H54 (cell line): ENCODE measurements around the gene WASL.
"Not testable (repeated sequence)": the region's sequence is repeated elsewhere in the genome, so short reads cannot be mapped to it uniquely, and the experiment has no call there.

Experiments
- DNase-seq: peaks from one replicate; pipeline ENCODE4 v3.0.0; 2011; ENCODE audit warnings: low spot score, mixed read lengths; ENCODE audit not compliant: insufficient read length
- FAIRE-seq: peaks from 3 replicates; lab custom pipeline; 2011; peaks lifted over from hg19 to GRCh38; lab: Jason Lieb, UNC
- POLR2A ChIP-seq: IDR thresholded peaks from 2 replicates; pipeline ENCODE4 v1.6.1; 2011; ENCODE audit warnings: low read depth, mild to moderate bottlenecking, low read length

WASL gene

DNA sequence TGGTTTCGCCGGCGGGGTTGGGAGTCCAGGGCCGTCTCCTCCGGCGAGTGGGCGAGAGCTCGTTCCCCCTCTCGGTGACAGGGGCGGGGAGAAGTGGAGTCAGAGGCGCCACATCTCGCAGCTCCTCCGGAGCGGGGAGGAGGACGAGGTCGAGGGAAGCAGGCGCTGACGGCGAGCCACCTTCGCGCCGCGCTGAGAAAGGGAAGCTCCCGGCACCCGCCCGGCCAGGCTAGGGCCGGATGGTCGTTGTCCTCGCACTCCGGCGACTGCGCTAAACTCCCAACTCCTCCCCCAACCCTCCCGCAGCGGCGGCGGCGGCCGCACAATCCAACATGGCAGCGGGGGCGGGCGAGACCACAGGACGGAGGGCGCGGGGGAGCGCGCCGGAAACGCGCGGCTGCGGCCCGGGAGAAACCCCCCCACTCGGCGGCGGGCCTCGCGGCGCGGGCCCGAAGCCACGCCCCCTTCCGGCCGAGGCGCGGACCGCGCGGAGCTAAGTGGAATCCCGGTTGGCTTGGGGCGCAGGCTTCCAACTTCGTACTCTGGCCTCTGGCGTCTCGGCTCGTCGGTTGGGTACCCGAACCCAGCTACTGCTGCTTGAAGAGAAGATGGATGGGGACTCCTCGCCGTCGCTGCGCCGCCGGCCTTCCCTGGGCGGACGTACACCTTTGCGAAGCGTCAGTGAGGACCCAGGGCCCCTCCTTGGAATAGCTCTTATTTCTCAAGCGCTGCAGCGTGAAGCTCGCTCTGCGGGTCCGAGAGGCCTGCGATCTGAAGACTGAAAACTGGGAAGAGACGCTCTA lies at the start of gene WASL:
Gene WASL, minus strand, starts transcription at position 270 of the 803 bp plus-strand sequence. Its CDS starts 269 bp downstream, at position 1.
- peak; percentile 70 for DNase-seq
- FAIRE-seq, result peak; percentile 84
- TF ChIP-seq POLR2A, result peak; percentile 95

DNA sequence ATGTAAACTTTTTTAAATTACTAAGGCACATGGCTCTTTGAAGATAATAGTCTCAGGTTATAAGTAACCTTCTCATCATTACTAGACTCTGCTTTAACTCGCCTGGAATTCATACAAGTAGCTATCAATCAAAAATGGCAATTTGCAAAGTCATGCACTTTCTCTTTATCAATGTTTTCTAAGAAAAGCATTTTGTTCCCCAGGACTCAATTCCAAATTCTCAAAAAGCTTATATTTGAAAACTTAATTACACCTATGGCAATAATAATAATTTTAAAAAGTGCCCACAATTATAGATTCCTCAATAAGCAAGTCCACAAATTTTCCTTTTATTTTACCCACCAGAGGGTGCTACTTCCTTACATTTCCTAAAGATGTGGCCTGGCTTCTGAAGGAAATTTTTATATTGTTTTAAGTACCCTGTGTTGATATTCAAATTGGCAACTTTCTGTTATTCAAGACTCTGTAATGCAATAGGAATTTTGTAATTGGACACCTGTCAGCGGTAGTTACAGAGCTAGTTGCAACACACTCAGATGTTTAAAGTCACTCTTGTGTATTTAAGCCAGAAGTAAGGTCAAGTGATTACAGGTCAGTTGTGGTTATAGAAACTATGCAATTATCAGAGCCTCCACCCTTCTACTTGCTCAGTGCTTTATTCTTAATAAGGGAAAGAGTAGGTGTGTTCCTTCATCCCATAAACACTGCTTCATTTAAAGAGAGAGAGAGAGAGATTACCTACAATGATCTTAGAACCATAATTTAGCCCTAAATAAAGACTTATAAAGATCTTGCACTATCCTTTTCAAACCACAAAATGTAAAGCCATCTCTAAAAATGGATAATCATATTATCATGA lies 49.1 kb upstream of the WASL start:
- TF ChIP-seq POLR2A, result no peak
- FAIRE-seq (peak; percentile 92), DNase-seq (peak; percentile 2)

DNA sequence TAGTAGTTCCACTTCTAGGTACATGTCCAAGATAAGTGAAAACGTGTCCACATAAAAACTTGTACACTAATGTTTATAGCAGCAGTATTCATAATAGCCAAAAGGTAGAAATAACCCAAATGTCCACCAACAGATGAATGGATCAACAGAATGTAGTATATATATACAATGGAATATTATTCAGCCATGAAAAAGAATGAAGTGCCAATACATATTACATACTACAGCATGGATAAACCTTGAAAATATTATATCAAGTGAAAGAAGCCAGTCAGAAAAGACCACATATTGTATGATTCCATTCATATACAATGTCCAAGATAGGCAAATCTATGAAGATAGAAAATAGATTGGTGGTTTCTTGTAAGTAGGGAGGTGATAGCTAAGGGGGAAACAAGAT lies 47.8 kb upstream of the WASL start:
- TF ChIP-seq POLR2A, result no peak
- FAIRE-seq (no peak), DNase-seq (no peak)

DNA sequence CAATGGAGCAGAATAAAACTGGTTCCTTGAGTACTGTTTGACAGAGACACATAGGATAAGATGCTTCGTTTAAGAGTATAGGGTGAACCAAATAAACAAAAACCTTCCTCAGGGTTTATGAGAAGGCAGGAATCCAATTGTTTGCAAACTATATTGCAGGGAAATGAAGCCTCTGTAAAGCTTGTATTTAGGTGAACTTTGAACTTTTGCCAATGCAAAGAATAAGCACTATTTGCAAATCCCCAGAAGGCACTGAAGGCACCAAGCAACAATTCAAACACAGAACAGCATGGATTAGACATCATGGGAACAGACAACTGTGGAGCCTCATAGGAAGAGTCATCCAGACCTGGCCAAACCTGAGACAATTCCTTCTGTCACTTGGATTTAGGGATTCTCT lies 47.1 kb upstream of the WASL start:
- no peak for DNase-seq
- TF ChIP-seq POLR2A, result no peak
- FAIRE-seq, result no peak

DNA sequence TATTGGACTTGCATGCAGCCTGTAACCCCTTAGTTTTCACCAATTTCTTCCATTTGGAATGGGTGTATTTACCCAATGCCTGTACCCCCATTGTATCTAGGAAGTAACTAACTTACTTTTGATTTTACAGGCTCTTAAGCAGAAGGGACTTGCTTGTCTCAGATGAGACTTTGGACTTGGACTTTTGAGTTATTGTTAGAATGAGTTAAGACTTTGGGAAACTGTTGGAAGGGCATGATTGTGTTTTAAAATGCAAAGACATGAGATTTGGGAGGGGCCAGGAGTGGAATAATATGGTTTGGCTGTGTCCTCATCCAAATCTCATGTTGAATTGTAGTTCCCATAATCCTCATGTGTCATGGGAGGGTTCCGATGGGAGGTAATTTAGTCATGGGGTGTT lies 46.3 kb upstream of the WASL start:
- FAIRE-seq, DNase-seq: not testable (repeated sequence)

DNA sequence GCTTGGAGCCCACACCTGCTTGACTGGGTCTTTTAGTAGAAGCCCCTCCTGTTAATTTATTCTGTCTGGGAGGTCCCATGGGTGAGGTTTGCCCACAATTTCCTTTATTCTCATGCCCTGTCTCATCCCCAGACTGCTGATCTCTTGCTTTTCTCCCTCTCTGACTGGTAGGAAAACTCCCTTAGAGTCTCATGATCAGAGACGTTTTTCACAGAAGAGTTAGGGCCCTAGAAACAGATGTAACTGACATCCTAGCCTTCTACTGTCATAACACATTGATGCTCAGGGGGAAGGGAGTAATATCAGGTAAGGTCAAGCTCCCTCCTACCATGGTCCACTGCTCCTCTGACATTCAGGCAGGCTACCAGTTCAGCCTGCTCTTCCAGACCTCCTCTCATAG lies 43.7 kb upstream of the WASL start:
- no peak for TF ChIP-seq POLR2A
- FAIRE-seq, result no peak
- no peak for DNase-seq

DNA sequence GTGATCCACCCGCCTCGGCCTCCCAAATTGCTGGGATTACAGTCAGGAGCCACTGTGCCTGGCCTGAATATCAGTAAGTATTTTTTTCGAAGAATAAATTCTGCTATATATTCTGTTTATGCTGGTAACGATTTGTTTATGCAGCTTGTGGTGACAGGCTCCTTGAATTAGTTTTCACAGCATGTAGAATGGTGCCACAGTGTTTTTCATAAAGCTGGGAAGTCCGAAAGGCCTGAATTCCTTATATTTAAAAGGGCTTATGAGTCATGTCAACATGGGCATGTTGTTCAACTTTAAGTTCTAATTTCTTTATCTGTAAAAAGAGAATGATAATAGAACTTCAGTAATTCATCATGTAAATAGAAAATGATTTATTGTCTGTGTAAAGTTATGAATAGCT lies 42.2 kb upstream of the WASL start:
- FAIRE-seq, result no peak
- no peak for TF ChIP-seq POLR2A
- DNase-seq, result no peak

DNA sequence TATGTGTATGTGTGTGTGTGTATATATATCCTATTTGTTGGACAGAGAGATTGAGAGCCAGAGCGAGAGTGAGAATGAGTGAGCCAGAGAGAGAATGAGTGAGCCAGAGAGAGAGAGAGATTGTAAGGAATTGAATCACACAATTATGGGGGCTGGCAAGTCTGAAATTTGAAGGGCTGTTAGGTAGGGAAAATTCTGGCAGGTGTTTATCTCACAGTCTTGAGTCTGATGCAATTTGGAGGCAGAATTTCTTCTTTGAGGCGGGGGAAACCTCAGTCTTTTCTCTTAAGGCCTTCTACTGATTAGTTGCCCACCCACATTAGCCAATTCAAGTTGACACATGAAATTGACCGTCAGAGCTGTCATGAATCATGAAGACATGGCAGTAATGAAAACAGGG lies 41.0 kb upstream of the WASL start:
- FAIRE-seq (no peak), DNase-seq (no peak)
- TF ChIP-seq POLR2A, result no peak

DNA sequence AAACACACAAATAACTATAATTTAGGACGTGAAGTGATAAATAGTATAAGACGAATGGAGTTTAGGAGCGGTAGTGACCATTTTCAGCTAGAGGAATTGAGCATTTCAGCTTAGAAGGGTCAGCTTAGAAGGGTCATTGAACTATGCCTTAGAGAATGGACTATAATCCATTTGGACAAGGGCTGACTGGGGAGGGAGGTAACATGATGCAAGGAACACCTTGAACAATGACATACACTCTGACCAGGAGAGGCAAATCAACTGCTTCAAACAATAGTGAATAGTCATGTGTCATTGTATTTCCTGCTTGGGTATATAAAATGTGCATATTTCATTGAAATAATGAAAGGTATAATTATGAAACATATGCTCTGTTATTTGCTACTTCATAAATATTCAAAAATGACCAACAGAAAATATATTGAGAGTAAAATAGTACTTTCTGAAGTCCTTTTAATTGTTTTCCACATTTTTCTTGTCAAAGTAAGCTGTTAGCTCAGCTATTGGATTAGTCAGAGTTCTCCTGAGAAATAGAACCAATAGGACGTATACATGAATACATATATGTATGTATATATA lies 40.5 kb upstream of the WASL start:
- FAIRE-seq (no peak), DNase-seq (no peak)
- TF ChIP-seq POLR2A, result no peak

DNA sequence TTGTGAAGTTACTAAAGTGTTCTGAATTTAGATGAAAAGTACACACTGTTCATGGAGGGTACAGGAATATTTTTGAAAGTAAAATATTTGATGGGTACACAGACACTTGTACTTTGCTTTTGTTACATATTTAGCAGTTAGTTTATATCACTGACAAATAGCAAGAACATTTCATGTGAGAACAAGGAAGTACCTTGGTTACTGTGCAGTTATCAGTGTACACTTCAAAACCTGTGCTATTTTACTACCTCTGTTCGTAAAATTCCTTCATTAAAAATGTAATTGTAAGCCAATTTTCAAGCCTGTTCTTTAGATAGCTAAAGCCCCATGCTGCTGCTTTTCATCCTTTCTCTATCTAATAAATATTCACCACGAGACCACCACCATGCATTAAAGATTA lies 39.8 kb upstream of the WASL start:
- no peak for DNase-seq
- FAIRE-seq, result no peak
- TF ChIP-seq POLR2A, result no peak

DNA sequence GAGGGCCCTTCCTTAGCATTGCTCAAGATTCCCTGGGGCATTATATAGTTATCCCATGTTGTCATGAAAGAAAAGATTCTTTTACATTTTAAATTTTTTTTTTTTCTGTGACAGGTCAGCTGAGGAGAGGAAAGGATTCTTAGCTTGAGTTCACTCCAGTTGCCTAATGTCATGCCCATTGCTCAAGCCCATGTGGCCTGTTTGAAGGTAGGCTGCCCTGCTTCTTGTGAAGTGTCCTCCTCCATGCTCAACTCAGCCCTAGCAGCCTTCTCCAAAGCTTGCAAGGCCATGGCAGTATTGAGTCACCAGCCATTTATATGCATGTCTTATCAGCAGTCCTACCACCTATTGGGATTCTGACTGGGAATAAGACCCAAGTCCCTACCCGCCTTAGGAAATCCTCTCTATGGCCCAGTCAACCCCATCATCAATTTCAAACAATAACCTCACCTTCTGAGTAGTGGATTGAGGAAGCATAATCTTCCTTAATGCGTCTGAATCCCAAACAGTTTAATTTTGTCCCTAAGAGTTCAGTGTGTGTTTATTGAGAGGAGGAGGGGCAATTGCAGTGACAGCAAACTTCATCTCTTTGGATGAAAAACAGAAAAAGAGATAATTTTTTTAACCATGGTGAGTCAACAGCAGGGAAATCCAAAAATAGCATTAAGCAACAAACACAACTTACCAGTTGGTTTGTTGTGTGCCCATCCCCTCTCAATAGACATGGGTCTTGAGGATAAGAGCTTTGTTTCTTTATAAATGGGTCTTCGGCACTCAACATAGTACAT lies 38.6 kb upstream of the WASL start:
- TF ChIP-seq POLR2A, result no peak
- no peak for DNase-seq
- no peak for FAIRE-seq

DNA sequence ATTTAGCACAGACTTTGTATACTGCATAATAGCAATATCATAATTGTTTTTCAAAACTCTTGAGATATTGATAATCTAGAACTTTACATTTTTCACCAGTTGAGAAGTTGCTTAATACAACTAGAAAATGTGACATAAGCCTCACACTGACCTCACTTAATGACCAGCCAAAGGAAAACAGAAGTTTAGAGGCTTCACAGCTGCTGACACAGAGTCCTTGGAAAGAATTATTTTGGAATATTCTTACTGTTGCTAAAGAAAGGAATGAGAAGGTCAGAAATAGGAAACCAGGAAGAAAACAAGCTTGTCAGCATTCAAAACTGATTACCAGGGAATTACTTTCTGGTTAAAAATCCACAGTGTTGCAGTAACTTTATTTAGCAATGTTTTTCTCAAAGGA lies 35.5 kb upstream of the WASL start:
- DNase-seq (no peak), FAIRE-seq (peak; percentile 6)
- TF ChIP-seq POLR2A, result no peak

DNA sequence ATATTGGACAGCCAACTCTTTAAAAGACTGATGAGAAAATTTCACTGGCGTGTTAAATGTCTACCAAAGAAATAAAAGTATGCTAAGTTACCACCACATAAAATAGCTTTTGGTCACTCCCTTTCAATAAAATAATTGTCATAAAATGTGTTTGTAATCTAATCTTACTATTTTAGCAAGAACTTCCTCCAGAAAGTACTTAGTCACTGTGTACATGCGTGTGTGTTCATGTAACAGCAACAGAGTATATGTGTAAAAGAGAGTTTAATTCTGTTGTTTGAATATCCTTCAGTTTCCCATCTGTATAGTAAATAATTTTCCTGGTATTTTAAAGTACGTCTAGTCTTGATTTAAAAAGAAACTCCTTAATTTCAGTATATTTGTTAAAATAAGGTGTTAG lies 35.0 kb upstream of the WASL start:
- no peak for DNase-seq
- FAIRE-seq, result no peak
- TF ChIP-seq POLR2A, result no peak
